Common myeloid progenitor, CD34-positive (primary cell): ENCODE measurements around the gene PPAT.

Experiments
- CTCF ChIA-PET: fragments of 350-600 bp; sonication (Branson Sonifier 250); formaldehyde crosslinking; loops from one replicate; lab custom pipeline; 2021; ENCODE audit warnings: antibody characterized with exemption; lab: Charles Lee
- POLR2A ChIA-PET: fragments of 350-600 bp; sonication (Branson Sonifier 250); formaldehyde crosslinking; loops from one replicate; lab custom pipeline; 2021; ENCODE audit warnings: antibody characterized with exemption; lab: Charles Lee
- DNase-seq, 3 donors: peaks; one replicate each; pipeline versions ENCODE4 v3.0.0 to v3.0.0-alpha.2; 2013
- H3K27ac ChIP-seq, 2 experiments: 1 replicate in 1 of 2; 2 replicates in 1 of 2; pipeline ENCODE4 v1.7.0; 2013; ENCODE audit warnings: inconsistent platforms in 2 of 2, low read length in 2 of 2, mild to moderate bottlenecking in 2 of 2, low read depth in 1 of 2, moderate library complexity in 1 of 2; ENCODE audit not compliant: severe bottlenecking in 2 of 2, insufficient read depth in 1 of 2, poor library complexity in 1 of 2
- H3K27me3 ChIP-seq, 5 experiments: replicated peaks in 2 of 5; 1 replicate in 3 of 5; 2 replicates in 2 of 5; pipeline versions ENCODE4 v1.6.1 to v1.7.0; 2013; ENCODE audit warnings: low read length in 4 of 5, mild to moderate bottlenecking in 2 of 5, moderate library complexity in 2 of 5, inconsistent platforms in 1 of 5; ENCODE audit not compliant: insufficient read depth in 5 of 5, control insufficient read depth in 4 of 5
- H3K36me3 ChIP-seq, 4 experiments: 1 replicate in 2 of 4; 2 replicates in 2 of 4; pipeline versions ENCODE4 v1.6.1 to v1.7.0; 2013; ENCODE audit warnings: low read length in 3 of 4, control low read depth in 1 of 4, mild to moderate bottlenecking in 1 of 4; ENCODE audit not compliant: control insufficient read depth in 4 of 4, insufficient read depth in 4 of 4
- H3K4me1 ChIP-seq, 4 experiments: 1 replicate in 3 of 4; 2 replicates in 1 of 4; pipeline versions ENCODE4 v1.6.1 to v1.7.1; 2013; ENCODE audit warnings: low read length in 3 of 4, mild to moderate bottlenecking in 3 of 4, control low read depth in 1 of 4, inconsistent platforms in 1 of 4, moderate library complexity in 1 of 4; ENCODE audit not compliant: control insufficient read depth in 4 of 4, insufficient read depth in 4 of 4; ENCODE audit errors: control extremely low read depth in 1 of 4
- H3K4me3 ChIP-seq, 7 experiments: 1 replicate in 4 of 7; 2 replicates in 3 of 7; pipeline versions ENCODE4 v1.5.1 to v1.7.0; 2013; ENCODE audit warnings: mild to moderate bottlenecking in 7 of 7, low read length in 6 of 7, moderate library complexity in 6 of 7, inconsistent platforms in 2 of 7, low read depth in 2 of 7, control low read depth in 1 of 7; ENCODE audit not compliant: insufficient read depth in 4 of 7, control insufficient read depth in 1 of 7; ENCODE audit errors: extremely low read depth in 1 of 7
- H3K9me3 ChIP-seq, 5 experiments: 1 replicate in 4 of 5; 2 replicates in 1 of 5; pipeline versions ENCODE4 v1.6.1 to v1.7.1; 2013; ENCODE audit warnings: low read length in 4 of 5, mild to moderate bottlenecking in 2 of 5, inconsistent platforms in 1 of 5, low read depth in 1 of 5, moderate library complexity in 1 of 5; ENCODE audit not compliant: control insufficient read depth in 4 of 5, insufficient read depth in 2 of 5; ENCODE audit errors: control extremely low read depth in 1 of 5
- whole genome bisulfite sequencing: methylation state at CpG from one replicate; pipeline ENCODE4 v1.1.5; 2013; ENCODE audit not compliant: insufficient coverage; 5-methylcytosine and 5-hydroxymethylcytosine counted together

Gene PPAT

GRCh38 chr4:56348576-56348975, 86.8 kb downstream of the PPAT start:
- no peaks in the 10 kb centered on the region for H3K27me3 ChIP-seq
- H3K9me3 ChIP-seq, result no peaks in the 10 kb centered on the region
- ChIA-PET POLR2A (interaction anchor here (0.7 kb wide), 1 partner anchor 1603 kb away, joined by 3 read pairs; no protein-coding TSS in a partner anchor), CTCF (no interaction called here)
- no peak overlapping the region for H3K4me3 ChIP-seq
- WGBS, result 100% methylated on average over 2 of the region's 3 CpGs
- no peak for DNase-seq
- peaks cover 6 to 21% (median 13%) of the 10 kb centered on the region in 4 experiments for H3K36me3 ChIP-seq
- no peaks in the 10 kb centered on the region for H3K4me1 ChIP-seq
- no peak overlapping the region for H3K27ac ChIP-seq

GRCh38 chr4:56345458-56345857, 90.0 kb downstream of the PPAT start:
- peaks cover 3 to 14% (median 8%) of the 10 kb centered on the region in 4 experiments for H3K36me3 ChIP-seq
- ChIA-PET POLR2A (no interaction called here), CTCF (no interaction called here)
- no peaks in the 10 kb centered on the region for H3K27me3 ChIP-seq
- no peak overlapping the region for H3K27ac ChIP-seq
- H3K9me3 ChIP-seq, result no peaks in the 10 kb centered on the region
- 91% methylated on average over 1 of the region's 4 CpGs for WGBS
- H3K4me1 ChIP-seq, result no peaks in the 10 kb centered on the region
- H3K4me3 ChIP-seq, result no peak overlapping the region
- DNase-seq, result no peak
